GM21528 (cell line): ENCODE measurements around the gene IQCK.

ENCODE experiments used
- ATAC-seq: cut with Tn5 transposase; IDR thresholded peaks from one replicate; pipeline ENCODE4 v1.9.1; 2021; ENCODE audit warnings: mild to moderate bottlenecking, moderate library complexity; ENCODE audit not compliant: unreplicated experiment, low FRiP score

Gene IQCK

DNA sequence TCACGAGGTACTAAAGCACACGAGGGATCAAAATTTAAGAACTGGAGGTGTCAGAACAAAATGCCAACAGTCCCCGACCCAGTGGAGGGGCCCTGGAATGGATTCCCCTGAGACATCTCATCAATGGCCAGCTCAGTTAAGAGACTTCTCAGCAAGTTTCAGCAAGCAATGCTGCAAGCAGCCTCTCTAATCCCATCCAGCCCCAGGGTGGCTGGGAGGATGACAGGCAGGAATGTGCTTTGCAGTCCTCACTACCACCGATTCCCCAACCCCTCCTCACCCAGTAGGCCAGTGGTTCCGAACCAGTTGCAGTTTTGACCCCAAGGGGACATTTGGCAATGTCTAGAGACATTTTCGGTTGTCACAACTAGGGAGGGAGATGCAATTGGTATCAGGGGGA is 157.8 kb downstream of the IQCK start:
- ATAC-seq, result no peak

DNA sequence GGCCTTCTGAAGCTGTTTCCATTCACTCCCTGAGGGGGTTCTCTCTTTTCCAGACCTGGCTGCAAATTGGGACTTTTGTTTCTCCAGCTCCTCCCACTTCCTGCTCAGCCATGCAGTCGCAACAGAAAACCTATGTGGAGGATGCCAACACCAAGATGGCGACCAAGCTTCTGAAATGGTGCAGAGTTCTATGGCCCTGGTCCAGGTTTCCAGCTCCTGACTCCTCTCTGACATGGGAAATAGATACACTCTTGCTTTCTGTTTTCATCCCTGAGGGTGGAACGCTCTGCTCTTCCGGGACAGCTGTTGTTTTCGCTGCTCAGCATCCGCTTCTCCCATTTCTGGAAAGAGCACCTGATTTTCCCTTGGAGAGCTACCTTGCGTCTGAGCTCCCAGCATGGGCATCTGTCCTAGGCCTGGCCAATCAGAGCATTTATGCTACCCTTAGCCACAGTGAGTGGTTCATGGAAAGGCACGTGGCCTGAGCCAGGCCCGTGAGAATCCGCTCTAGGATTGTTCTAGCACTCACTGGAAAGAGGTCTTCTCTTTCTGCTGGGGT is 158.5 kb downstream of the IQCK start:
- no peak for ATAC-seq

DNA sequence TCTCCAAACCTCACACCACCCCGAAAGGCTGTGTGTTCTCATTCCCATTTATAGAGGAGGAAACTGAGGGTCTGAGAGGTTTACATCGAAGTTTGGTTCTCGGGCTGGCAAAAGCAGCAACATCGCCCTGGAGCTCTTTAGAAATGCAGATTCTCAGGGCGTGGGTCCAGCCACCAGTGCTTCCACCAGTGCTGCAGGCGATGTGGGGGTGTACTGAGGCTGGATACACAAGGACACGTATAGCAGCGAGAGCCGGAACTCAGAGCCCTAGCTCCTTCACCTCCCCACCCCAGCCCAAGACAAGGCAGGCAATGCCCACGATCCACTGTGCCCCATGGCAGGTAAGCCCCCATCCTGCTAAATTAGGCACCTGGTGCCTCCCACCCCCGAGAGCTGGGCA is 160.7 kb downstream of the IQCK start:
- ATAC-seq, result no peak

DNA sequence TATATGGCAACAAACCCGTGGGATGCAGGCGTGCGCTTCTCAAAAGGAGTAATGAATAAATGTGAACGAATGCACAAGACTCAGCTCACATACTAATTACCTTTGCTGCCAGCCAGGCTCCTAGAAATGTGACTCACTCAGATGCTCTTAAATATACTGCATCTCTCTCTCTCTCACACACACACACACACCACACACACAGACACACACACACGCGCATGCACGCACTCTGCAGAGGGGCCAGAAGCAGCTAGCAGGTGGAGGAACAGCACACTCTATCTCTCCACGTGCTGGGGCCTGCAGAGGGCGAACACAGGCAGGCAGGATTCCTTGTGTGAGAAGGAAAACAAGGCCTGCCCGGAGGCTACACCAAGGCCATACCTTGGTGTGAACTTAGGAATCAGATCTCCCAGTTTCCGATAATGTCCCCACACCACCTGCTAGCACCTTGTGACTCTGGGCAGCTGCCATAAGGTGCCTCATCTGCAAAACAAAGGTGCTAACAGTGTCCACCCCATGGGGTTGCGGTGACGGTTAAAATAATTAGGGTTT is 161.2 kb downstream of the IQCK start:
- ATAC-seq, result no peak

GRCh38 chr16:19881028-19881427 is 163.0 kb downstream of the IQCK start:
- no peak for ATAC-seq

DNA sequence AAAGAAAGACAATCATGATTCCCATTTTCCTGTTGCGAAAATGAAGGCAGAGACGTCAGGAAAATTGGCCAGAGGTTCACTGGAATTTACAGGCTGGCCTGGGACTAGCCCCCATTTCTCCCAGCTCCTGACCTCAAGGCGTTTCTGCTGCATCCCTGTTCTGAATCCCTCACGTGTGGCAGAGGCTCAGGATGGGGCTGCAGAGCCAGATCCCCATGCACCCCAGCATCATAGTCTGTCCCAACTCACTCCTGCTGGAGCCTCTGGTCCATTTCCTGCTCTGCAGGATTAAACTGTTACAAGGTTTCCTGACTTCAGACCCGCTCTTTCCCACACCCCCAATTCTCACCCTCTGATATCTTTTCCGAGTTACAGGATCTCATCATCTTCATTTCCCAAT is 163.7 kb downstream of the IQCK start:
- ATAC-seq, result no peak

DNA sequence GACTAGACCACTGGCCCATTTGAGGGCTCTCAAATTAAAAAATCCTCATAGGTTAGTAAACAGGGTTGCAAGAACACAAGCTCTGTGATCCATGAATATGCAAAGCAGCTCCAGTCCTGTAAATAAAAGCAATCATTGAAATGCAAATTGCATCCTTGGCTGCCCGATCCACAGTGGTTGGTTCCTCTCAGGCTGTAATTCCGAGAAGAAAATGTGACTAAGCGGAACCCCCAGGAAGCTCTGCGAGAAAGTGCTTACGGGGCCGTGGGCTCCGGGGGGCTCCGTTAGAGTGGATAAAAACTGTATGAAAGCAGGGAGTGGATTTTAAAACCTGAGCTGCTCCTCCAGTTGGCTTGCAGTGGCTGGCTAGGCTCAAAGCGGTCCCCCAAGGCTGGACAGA is 164.1 kb downstream of the IQCK start:
- ATAC-seq, result no peak

GRCh38 chr16:19882646-19883045 is 164.6 kb downstream of the IQCK start:
- no peak for ATAC-seq

GRCh38 chr16:19883296-19883965 is 165.4 kb downstream of the IQCK start:
- ATAC-seq, result no peak

- ATAC-seq, result no peak
Measured at GRCh38 chr16:19883966-19884485, 166.0 kb downstream of the IQCK start.

DNA sequence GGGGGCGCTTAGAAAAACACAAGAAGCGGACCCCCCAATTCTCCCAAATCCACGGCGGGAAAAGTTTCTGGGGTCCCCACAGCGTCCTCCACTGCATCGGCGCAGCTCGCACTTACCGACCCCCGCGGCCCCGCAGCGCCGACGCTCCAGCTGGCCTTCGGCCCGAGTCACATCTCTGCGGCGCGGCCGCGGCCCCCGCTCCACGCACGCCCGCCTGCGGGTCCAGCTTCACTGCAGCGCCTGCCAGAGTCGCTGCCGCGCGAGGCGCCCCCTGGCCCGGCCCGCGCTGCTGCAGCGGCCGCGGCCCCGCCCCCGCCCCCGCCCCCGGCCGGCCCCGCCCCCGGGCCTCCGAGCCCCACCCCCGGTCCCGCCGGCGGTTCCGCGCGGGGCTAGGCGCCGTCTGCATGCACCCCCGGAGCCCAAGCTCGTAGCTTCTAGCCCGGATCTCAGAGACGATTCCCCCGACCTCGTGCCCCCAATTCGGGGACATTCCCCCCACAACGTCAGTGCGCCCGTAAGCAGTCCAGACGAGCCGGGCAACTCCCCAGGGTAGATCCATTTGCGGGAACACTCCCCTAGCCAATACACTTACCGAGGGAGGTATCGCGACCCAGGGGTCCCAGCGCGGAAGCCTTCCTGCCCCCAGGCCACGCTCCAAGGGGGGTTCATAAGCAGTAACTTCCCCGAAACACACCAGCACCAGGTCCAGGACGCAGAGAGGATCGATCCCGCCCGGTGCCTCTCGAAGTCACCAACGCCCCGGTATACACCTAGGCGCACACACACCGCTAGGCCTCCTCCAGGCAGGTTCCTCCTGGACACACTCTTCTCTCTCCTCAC is 166.8 kb downstream of the IQCK start, which contains the start of gene GPRC5B:
Gene GPRC5B (minus strand): TSS at position 238 of the 840 bp plus-strand sequence. CDS start 12,003 bp downstream, outside the sequence.
- ATAC-seq, result no peak

- no peak for ATAC-seq
Measured at GRCh38 chr16:19885451-19886072, 167.5 kb downstream of the IQCK start.

DNA sequence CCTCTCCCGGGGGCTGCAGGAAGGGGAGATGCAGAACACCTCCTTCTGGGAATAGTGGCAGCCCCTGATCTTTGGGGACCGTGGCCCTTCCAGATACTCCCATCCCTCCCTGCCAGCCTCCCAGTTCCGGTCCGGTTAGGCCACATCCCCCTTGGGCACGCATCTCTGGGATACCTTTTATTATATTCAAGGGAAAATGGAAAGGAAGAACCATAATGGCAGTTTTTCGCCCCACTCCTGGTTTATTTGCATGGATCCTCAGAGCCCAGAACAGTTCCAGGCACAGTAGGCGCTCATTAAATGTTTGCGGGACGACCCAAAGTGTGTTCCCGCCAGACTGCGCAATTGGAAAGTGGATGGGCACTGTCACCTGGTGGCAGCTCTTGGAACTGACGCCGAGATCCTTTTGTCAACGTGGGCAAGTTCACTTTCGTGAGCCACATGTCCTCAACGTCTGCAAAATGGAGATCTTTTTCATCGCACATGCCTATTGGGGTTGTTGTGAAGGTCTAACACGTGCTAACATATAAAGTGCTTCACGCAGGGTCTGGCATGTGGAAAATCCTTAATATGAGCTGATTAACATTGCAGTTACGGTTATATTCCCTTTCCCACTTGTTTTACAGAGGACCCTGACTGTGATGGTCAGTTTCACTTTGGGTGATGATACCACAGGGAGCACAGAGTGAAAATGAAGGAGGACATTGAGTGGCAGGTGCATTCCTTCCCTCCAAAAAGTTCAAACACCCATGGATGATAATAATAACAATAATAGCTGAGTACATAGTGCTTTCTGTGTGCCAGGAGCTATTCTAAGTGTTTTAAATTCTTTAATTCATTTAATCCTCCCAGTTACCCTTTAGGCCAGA is 168.2 kb downstream of the IQCK start:
- no peak for ATAC-seq

DNA sequence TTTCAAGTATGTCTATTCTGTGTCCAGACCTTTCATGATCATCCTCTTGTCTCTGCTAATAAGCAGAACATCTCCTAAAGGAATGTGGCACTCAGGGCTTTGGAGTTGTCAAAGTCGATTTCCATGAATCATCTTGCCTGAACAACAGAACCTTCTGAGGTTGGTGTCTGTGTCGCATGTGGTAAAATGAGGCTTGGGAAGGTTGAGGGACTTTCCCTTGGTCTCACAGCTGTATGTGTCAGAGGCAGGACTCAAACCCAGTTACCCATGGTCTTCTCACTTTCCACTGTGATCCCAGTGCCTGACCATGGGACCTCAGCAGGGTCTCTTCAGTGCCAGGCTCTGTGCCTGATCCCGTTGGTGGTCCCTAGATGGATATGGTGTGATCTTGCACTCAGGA is 170.8 kb downstream of the IQCK start:
- no peak for ATAC-seq

DNA sequence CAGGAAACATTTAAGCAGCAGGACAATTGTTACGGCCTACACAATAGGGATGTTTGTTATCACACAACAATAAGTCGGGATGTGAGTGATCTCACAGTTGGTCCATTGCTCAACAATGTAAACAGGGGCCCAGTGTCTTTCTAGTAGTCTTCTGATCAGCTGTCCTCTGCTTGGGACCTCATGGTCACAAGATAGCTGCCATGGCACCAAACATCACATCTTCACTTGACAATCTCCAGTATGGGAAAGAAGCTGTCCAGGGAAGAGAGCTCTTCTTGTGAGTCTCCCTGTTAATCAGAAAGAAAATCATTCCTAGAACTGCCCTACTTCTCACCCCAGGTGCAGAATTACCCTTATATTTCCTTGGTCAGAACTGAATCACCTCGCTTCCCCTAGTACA is 172.8 kb downstream of the IQCK start:
- no peak for ATAC-seq

DNA sequence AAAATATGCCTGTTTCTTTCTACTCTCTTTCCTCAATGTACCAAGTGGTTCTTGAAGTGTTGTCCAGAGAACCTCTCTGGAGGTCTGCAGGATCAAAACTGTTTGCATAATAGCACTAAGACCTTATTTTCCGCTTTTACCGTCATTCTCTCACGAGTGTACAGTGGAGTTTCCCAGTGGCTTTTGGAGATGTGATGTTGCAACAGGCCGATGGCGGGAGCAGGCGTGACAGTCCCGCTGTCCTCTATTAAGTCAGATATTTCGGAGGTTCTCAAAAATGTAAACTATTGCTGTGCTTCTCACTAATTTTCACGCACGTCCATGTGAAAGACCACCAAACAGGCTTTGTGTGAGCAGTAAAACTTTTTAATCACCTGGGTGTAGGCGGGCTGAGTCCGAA is 174.8 kb downstream of the IQCK start:
- no peak for ATAC-seq

- ATAC-seq, result no peak
Measured at GRCh38 chr16:19894586-19894985, 176.5 kb downstream of the IQCK start.

DNA sequence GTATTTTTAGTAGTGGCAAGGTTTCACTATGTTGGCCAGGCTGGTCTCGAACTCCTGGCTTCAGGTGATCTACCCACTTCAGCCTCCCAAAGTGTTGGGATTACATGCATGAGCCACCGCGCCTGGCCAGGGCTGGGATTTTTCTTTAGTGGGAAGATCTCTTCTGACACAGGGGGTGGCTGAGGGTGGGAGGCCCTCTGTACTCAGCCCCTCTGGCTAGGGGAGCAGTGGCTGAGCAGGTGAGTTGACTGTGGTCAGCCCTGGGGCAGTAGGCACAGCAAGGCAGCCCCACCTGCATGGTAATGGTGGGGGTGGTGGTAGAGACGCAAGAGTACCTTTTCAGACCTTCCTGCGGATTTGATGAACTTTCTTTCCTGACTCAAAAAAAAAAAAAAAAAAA is 178.9 kb downstream of the IQCK start:
- no peak for ATAC-seq

GRCh38 chr16:19898166-19898565 is 180.1 kb downstream of the IQCK start:
- no peak for ATAC-seq
